Left forelimb (tissue), 1 donor: Measurements from ENCODE around the gene GPR152.
A peak's percentile ranks its signal among the peaks of the same experiment; 100 is the strongest.
"Not testable (repeated sequence)": the region's sequence is repeated elsewhere in the genome, so short reads cannot be mapped to it uniquely, and the experiment has no call there.

ENCODE experiments used
- DNase-seq: peaks from one replicate; pipeline ENCODE4 v3.0.0-alpha.2; 2018; ENCODE audit warnings: low spot score

Gene GPR152

DNA sequence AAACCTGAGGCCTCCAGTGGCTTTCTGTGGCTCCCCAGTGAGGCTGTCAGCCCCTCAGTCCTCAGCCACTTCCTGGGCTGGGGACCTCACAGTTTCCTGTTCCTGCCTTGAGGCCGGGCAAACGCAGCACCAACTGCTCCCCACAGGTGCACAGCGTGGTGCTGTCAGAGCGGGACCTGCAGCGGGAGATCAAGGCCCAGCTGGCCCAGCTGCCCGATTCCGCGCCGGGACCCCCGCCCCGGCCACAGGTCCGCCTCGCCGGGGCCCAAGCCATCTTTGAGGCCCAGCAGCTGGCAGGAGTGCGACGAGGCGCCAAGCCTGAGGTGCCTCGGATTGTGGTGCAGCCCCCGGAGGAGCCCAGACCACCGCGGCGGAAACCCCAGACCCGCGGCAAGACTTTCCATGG lies 43.3 kb downstream of the GPR152 start:
- no peak for DNase-seq

DNA sequence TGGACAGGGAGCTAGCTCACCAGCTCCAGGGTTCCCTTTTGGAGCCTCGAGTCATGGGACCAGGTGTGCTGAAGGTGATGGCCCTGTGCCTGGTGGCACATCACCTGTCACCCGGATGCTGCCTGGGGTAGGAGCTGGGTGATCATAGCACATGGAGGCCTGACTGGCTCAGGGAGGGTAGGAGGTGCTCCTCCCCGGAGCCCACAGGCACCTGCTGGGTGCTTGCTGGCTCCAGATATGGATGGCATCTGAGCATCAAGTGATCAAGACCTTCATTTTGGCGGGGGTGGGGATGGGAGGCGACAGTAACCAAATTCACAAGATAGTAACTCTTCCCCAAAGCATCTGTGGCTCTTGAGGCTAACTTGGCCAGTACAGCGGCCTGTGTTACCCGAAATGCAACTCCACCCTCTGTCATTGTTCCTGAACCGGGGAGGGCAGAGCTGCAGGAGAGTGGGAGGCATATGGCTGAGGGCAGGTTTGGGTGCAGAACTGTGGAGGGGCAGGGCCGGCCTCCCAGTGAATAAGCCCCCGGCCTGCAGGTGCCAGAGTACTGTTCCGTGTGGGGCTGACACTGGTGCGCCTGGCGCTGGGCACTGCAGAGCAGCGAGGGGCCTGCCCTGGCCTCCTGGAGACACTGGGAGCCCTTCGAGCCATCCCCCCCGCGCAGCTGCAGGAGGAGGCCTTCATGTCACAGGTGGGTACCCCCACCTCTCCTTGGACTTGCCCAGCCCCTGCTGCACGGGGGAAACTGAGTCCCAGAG lies 43.9 kb downstream of the GPR152 start:
- no peak for DNase-seq

DNA sequence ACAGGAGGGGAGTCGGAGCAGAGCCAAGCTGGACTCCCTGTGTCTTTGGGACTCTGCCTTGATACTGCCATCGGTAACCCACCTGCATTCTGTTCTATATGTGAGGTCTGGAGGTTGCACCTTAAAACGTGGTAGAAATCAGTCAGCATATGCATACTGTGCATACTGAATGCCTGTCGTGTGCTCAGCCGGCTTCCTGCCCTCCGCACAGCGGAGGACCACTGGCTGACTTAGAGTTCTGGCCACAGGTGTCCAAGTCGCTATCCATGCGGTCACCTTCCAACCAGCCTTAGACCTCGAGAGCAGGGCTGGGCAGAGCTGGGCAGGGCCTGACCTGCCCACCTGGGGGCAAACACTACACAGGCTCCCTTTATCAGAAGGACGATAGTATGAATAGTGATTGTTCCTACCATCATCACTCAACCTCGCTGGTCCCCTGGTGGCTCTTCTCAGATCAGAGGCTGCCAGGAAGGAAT lies 44.8 kb downstream of the GPR152 start:
- no peak for DNase-seq

DNA sequence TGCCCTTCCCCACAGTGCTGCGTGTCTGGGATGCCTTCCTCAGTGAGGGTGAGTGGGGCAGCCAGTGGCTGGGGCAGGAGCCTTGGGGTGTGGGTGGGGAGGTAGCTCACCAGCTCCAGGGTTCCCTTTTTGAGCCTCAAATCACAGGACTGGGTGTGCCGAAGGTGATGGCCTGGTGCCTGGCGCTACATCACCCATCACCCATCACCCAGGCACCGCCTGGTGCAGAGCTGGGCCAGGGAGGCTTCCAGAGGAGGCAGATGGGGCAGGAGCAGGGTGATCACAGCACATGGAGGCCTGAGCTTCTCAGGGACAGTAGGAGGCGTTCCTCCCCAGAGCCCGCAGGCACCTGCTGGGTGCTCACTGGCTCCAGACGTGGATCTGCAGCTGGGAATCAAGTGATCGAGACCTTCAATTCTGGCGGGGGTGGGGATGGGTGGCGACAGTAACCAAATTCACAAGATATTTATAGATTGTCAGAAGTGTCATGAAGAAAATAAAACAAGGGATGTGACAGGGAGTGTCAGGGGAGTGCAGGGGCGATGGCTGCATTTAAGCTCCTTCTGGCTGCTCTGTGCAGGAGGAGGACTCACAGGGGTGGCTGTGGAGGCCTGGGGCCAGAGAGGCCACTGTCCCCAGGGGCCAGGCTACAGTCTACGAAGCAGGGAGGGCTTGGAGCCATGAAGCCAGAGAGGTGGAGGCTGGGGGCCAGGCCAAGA lies 45.4 kb downstream of the GPR152 start:
- no peak for DNase-seq

DNA sequence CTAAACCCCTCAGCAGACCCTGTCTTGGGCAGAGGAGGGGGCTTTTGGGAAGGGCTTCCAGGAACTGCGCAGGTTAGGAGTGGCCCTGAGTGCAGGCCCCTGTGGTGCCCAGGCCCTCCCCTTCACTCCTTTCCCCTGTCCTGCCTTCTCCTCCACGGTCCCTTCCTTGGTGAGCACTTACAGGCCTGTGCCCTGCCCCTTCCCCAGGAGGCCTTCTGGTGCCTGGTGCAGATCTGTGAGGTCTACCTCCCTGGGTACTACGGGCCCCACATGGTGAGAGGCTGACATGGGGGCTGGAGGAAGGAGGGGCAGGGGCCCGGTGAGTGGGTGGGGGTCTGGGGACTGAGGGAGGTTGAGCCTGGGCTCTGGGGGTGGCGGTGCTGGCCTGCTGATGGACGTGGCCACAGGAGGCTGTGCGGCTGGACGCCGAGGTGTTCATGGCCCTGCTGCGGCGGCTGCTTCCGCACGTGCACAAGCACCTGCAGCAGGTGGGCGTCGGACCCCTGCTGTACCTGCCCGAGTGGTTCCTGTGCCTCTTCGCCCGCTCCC lies 46.0 kb downstream of the GPR152 start:
- no peak for DNase-seq

DNA sequence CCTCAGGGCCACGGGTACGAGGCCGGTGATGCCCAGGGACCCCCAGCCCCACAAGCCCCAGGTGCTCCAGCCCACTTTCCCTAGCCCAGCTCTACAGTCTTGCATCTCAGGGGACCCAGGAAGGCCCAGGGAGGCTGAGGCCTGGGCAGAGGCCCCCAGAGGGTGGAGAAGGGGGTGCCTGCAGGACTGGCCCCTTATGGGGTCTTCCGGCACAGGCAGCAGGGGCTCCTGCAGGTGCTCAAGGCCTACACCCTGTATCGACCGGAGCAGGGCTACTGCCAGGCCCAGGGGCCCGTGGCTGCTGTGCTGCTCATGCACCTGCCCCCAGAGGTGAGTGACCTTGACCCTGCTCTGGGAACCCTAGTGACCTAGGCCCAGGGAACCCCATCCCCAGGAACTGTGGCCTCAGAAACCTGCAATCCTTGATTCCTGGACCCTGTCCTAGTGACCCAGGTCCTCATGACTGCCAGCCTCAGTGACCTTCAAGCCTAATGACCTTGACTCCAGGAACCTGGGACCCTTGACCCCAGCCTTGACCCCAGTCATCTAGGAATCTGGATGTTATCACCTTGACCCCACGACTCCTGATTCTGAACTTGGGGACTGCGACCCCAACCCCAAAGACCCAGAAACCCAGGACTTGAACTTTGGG lies 46.7 kb downstream of the GPR152 start:
- DNase-seq: no peak

DNA sequence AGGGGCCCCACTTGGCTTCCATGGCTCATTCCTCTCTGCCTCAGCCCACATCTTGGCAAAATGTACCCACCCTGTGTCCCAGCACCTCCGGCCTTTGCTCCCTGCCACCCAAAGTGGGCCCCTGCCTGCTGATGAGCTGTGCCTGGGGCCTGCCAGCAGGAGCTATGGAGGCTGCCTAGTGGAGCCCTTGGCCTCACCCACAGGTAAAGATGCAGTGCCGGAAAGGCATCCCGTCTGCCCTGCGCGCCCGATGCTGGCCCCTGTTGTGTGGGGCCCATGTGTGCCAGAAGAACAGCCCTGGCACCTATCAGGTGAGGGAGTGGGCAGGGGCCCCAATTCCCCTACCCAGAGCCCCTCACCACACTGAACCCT lies 47.3 kb downstream of the GPR152 start:
- DNase-seq: no peak

DNA sequence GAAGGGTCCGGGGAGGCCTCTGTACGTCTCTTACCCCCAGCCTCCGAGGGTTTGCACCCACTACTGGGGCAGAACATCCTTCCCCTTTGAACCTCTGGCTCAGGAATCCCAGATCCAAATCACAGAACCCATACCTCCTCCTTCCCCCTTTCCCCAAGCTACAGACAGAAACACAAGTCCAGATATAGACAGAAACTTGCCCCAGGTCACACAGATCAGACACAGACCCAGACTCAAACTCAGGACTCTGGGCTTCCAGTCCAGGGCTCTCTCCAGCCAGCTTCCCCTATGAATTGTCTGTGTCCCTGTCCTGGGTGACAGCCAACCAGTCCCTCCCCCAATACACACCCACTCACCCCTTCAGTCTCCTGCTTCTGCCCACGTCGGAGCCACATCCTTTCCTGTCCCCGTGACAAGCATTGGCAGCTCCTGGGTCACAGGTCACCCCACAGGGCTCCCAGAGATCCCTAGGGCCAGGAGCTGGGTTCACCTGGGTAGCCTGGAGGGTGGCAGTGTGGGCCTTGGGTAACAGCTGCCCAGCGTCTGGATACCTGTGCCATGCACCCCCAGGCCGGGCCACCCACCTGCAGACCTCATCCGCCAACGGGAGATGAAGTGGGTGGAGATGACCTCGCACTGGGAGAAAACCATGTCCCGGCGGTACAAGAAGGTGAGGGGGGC lies 47.9 kb downstream of the GPR152 start:
- DNase-seq: no peak

DNA sequence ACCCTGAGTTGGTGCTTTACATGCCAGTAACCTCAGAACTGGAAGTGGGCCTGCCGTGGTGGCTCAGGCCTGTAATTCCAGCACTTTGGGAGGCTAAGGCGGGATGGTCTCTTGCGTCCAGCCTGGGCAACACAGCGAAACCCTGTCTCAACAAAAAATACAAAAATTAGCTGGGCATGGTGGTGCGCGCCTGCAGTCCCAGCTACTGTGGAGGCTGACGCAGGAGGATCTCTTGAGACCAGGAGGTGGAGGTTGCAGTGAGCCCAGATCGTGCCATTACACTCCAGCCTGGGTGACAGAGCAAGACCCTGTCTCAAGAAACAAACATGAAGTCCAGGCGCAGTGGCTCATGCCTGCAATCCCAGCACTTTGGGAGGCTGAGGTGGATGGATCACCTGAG lies 49.4 kb downstream of the GPR152 start:
- not testable (repeated sequence) for DNase-seq

DNA sequence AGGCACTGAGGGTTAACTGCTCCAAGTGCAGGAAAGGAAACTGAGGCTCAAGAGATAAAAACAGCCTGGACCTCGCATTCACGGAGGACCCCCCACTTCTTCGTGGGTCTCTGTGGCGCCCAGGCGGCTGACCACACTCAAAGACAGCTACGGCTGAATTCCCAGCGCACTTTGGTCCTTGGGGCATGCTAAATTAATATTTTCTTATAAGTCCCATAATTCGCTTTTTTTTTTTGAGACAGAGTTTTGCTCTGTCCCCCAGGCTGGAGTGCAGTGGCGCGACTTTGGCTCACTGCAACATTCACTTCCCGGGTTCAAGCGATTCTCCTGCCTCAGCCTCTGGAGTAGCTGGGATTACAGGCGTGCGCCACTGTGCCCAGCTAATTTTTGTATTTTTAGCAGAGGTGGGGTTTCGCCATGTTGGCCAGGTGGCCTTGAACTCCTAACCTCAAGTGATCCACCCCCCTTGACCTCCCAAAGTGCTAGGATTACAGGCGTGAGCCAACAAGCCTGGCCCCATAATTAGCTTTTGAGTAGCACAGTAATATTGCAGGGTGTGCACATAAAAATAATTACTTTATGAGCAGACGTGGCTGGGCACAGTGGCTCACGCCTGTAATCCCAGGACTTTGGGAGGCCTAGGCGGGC lies 50.2 kb downstream of the GPR152 start:
- DNase-seq: not testable (repeated sequence)

DNA sequence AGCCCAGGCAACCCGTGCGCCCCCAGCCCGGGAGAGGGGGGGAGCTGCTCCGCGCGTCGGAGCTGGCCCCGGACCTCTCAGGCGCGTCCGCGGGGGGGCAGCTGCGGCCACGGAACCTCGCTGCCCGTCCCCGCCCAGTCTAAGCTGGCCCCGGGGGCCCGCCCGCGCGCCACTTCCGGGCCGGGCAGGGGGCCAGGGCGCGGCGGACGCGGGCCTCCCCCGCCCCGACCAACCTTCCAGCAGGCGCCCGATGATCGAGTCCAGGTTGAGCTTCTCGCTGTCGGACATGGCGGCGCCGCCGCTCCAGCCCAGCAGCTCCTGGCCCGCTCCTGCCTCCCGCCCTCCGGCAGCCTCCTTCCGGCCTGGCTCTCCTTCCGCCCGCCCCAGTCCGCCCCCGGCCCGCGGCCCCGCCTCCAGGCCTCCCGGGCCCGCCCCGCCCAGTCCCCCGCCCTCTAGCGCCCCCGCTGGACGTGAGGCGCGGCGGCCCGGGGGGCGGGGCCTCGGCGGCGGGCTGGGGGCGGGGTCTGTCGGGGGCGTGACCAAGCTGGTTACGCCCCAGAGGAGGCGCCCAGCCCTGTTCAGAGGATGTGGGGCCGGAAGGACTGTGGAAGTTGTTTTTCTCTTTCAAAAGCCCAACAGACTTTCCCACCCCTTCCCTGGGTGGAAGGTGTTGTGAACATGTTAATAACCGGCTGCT lies 50.9 kb downstream of the GPR152 start, which contains the start of gene PPP1CA:
PPP1CA (minus strand) TSS at position 364 of the 697 bp plus-strand sequence; CDS start at position 288, 76 bp downstream.
- peak; percentile 97 for DNase-seq
